CD4-positive, alpha-beta T cell treated with Interleukin-17A for 4 hours (primary cell): Measurements from ENCODE around the gene PBX3.

Experiments
- DNase-seq: peaks from one replicate; pipeline ENCODE4 v3.0.0-alpha.2; 2020; ENCODE audit warnings: mixed read lengths

Gene PBX3

DNA sequence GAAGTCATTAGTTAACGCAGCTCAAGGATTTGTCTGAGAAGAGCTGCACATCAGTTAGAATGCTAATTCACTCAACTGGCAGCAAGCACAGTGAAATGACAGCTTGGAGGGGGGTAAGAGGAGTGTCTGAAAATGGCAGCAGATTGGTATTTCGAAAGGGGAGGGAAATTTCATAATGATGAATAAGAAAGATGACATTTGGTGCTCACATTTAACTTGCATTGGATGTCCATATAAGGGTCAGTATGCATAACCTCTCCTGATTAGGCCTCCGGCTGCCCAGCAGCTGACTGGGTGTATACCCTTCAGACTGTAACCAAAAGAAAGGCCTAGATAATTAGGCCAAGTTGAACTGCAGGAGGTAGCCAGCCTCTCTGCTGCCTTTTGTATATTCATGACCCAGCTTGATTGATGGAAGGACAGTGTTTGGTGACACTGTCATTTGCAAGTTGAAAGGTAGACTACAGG lies 131.0 kb downstream of the PBX3 start:
- no peak for DNase-seq

DNA sequence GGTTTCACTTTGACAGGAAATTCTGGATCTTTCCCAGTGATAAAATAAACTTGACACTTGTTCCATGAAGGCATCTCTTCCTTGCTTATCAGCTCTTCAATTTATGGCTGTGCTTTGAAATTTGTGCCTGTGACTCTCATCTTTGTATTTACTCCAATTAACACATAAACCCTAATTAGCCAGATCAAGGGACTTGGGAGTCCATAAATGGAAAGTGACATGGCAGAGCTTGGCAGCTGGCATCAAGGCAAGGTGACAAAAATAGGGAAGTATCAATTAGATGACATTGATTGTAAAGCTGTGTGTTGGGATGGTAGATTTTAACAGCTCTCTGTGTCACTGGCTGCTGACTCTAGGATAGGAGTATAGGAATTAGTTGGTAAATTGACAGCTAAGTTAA lies 133.9 kb downstream of the PBX3 start:
- no peak for DNase-seq

DNA sequence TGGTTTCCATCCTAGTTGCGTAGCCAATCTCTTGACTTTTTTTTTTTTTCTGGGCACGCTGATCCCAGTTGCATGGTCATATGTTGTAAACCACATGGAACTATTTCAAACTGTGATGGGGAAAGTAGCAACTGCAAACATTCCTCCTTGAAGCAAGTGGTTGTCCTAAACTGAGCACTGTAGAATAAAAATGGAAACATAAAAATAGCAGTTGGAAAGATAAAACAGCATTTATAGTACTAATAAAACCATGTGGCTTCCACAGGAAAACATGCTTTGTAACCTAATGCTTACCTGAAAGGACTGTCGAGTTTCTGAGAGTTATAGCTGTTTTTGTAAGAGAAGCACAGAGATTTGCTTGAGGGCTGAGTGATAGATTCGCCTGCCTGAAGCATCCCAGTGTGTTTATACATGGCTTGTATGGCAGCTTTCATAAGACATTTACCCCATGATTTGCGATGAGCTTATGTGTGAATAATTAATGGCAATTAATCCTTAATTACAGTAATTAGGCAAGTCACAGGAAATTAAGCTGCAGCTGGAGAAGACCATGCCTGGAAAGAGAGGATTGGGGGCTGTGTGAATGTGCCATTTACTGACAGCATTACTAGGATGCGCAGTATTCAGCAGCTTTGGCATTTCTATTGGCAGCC lies 136.5 kb downstream of the PBX3 start:
- no peak for DNase-seq

DNA sequence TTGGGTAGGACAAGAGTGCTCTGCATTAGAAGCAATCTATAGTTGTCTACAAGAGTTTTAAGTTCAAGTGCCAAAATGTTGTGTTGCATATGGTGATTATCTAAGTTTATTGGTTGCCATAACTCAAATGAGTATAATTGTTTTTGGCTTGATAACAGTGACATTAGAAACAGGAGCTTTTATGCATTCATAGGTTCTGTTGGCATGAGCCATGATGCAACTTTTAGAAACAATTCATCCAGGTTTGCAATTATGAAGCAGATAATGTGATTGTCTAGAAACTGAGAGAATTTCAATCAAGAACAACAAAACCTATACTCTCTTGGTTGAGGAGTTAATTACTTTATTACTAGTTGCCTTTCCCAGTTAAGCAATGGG lies 137.0 kb downstream of the PBX3 start:
- DNase-seq, result no peak

DNA sequence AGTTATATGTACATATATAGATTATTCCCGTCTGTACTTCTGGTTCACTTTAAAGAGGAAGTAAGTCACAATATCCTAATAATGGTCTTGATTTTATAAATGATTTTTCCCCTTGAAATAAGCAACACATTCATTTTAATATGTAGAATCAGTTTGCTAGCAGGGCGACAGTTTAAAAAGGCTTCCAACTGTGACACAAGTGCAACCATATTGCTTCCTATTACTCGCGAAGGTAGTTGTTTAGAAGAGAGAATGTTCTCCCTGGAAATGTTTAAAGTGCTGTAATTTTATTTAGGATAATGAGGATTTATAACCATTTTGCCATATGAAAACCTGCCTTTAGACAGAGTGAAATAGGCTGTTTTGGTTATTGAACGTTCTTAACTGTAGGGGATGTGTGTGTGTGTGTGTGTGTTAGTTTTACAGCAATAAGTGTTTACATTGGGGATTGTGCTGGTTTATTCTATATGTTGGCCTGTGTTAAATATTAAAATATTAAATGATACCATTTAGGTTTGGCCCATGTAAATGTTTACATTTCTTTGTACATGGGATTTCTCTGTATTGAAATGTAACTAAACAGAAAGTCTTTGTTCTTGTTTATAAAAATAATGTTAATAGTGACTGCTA lies 138.3 kb downstream of the PBX3 start:
- no peak for DNase-seq

DNA sequence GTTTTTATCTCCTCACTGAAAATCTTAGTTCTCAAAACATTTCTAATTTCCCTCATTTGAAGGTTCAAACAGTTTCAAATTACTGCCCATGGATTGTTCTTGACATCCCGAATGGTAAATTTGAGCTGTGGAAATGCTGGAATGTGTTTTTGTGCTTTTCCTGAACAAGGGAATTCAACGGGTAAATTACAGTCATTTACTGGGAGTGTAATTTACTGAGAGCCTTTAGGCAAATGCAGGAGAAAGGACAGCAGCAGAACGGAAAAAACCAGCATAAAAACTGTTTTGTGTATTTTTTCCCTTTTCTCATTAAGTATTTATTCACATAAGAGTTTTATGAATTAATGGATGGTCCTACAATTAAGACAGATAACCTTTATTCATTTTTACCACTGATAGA lies 139.2 kb downstream of the PBX3 start:
- no peak for DNase-seq

DNA sequence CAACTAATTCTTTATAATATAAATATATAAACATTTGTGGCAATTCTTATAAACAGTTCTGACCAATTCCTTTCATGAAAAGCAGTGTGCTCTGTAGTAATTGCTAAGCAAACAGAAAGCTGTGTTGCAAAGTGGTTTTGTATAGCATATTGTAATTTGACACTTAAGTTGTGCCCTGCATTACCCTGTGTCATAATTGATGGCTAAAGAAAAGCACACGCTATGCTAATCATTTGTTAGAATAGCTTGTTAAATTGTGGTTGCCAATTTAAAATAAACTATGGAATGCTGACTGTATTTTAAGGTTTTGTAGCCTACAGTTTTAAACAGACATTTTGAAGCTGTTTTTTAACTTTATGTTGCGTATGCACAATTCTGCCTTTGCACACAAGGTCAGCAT lies 140.0 kb downstream of the PBX3 start:
- DNase-seq, result no peak

DNA sequence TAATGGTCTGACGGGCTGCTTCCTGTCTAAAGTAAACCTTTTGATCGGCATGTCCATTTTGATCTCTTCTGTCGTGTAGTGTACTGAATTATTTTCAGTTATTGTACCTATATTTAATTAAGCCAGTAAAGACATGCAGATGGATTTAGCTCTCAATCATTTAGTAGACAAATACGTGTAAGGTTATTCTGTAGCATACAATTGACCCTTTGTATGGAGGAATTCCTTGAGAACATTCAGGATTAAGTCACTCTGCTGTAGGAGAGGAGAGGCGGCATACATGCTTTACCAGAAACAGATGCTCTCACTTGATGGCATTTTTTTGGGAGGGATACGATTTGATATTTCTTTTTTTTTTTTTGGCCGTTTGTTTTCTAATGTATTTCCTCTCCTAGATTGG lies 141.0 kb downstream of the PBX3 start:
- DNase-seq, result no peak

DNA sequence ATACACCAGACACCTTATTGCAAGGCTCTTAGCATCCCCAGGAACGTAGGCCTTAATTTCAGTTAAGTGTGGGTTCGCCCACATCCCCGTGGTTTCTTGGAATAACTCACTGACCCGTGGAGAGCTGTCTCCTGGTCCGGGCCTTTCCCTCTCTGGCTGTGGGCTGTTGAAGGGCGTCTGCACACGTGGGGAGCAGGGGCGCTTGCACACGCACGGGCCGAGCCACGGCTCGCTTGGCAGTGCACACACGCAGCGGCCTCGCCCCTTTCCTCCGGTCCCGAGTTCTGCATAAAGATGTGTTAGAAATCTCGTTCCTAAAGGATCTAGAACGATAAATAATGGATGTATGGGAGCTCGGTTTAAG lies 141.9 kb downstream of the PBX3 start:
- DNase-seq, result peak; percentile 18

DNA sequence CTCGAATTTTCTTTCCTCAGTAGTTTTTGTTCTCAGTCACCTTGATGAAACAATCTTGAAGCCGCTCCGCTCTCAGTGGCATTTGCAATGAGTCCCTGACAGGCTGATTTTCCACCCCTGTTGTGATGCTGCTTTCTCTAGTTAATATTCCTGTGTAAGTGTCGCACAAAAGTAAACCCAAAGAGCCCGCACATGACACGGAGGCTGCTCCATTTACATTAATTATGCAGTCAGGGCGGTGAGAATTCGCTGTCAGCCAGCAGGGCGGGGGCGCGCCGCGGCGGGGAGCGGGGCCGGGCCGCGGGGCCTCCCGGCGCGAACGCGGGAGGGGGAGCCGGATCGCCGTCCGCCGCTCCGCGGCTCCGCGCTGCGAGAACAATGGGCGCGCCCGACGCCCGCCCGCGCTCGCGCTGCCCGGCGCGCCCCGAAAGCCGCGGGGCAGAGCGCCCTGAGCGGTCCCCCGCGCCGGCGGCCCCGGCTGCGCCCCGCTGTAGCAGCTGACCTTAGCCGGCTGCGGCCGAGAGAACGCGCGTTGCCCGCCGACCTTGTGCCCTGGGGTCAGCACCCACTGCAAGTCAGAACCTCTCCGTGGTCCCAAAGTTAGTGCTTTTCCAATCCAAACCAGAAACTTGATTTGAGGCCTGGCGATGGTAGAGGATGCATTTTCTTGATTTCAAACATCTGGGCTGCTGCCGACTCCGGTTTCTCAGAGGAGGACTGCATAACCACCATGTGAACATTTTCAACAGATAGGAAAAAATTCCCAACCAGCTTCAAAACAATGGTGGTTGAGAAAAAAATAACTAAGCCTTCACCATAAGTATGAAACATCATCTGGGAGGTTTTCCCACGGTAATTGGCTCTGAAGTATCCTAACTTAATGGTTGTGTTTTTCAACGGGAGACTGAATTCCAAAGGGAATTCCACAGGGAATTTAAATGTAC lies 142.6 kb downstream of the PBX3 start:
- peak; percentile 45 for DNase-seq

DNA sequence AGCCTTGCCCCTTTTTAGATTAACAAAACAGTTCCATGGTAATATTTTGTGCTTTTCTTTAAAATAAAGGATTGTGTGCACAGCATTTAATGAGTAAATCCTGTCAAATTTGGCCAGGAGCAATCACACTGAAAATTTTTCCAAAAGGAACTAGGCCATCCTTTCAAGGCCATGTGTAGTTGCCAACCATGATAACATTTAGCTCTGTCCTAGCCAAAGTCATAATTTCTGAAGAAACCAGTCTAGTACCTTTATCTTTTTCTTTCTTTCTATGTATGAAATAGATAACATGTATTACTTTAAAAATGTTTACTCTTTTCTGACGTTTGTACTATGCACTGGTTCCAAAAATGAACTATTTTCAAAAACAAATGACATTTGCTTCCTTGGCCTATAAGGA lies 143.7 kb downstream of the PBX3 start:
- no peak for DNase-seq

DNA sequence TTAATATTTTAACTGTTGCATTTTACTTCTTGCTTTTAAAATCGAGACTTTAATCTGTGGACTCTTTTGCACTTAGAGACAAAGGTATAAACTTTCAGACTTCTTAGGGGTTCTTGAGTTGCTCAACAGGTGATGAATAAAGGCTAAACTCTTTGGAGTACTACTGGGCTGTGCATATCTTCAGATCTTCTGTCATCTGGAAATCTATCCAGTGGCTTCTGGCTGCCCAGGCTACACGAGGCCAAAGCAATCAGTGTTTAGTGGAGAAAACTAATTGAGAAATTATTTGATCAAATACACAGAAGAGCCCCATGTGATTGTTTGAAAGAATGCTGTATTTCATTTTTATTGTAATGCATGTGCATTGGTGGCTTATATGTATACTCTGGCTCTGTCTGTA lies 146.1 kb downstream of the PBX3 start:
- DNase-seq, result no peak

DNA sequence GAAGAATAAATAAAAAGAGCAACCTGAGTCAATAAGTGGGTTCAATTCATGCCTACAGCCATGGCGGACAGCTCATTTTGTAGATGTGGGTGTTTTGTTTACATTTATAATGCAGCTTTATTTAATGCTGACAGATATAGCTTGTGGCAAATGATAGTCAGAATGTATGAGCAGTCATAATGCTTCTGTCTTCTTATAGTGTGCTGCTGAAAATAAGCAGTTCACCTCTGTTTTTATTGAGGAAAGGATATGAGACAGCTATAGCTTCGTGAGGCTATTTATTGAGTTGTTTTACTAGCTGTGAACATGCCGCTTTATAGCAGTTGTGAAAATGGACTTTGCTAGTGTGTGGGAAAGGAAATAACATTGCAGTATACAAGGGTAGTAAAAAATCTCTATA lies 147.4 kb downstream of the PBX3 start:
- DNase-seq, result no peak

DNA sequence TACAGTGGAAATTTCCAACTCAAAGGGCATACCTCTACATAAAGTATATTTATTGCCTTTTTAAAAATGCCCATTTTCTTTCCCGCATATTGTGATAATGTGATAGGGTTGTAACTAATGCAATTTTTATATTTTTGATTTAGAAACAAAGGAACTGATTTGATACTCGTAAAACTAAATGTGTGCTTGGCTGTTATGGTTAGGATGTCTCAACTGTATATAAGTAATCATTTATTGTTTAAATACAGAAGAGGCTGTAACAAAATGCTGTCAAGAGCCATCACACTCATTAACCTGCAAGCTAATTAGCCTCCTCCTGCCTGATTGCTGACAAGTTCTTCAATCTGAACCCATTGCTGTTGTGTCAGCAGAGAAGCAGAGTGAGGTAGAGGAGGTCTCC lies 149.2 kb downstream of the PBX3 start:
- no peak for DNase-seq

DNA sequence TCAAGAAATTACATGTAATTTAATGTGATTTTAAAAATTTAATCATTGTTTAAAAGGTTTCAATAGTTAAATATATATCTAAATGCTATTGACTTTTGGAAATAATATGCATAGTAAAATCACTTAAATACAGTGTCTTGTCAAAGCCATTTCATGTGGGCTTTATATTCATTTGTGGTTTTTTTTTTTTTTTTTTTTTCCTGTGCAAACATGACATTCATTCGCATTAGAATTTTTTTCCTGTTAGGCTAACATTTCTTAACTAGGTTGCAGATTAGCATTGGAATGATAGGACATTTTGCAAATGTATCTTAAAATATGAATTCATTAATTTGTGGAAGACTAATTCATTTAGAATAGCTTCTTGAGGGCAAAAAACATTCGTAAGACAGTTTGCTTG lies 149.8 kb downstream of the PBX3 start:
- no peak for DNase-seq

DNA sequence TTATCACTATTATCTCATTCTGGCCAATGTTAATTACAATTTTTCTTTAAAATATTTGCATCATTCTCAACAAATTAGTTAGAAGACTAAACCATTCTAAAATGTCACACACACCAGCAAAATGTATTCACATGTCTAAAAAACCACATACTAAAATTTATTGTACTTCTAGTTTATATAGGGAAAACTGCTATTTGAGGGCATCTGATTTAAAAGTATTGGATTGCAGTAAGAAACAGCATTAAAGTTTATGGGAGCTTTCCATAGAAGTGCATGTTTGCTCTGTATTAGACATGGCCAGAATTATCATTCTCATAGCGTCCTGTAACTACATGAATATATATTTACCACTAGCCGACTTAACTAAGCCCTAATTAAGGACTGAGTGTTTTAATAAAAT lies 150.3 kb downstream of the PBX3 start:
- no peak for DNase-seq

DNA sequence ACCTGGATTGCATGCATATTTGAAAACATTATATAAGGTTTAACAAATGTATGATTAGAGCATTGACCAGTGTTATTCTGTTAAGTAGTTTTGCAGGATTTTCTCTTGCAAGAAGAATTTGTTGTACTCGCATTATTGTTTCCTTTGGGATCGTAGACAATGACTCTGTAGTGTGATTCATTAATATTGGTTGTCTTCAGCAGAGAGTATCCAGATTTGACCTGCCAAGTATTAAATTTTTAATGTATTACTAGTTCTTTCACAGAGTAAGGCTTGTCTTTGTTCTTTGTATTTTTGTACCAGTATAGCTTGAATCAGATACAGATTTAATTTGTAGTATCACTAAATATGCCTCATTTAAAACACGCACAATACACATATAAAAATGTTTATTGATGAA lies 155.0 kb downstream of the PBX3 start:
- DNase-seq, result no peak

DNA sequence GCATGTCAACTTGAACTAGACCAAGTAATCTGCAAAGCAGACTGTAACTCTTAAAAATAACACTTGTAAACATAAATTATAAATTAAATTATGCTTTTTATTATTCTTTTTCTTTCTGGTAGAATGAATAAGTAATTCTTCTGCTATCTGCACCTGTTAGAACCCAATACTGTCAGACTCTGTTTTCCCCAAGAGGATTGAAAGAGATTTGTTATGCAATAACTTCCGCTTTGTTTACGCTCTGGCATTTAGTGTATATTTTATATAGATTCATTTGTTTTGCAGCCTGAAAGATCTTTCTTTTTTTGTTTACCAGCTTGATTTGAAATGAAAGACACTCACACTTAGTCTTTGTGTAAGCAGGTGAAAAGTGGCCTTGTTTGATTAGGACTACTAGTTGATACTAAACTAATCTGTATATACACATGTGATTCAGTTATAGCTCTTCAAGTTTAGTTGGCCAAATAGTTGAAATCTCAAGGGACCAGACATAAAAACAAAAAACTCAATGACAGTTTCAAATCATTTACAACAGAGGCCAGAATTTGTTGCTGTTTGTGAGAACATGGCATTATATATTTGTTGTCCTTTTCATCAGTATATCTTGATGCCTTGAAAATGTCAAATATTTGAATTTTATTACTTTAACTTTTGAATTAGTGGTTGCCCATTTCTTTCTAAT lies 155.8 kb downstream of the PBX3 start:
- DNase-seq, result no peak

DNA sequence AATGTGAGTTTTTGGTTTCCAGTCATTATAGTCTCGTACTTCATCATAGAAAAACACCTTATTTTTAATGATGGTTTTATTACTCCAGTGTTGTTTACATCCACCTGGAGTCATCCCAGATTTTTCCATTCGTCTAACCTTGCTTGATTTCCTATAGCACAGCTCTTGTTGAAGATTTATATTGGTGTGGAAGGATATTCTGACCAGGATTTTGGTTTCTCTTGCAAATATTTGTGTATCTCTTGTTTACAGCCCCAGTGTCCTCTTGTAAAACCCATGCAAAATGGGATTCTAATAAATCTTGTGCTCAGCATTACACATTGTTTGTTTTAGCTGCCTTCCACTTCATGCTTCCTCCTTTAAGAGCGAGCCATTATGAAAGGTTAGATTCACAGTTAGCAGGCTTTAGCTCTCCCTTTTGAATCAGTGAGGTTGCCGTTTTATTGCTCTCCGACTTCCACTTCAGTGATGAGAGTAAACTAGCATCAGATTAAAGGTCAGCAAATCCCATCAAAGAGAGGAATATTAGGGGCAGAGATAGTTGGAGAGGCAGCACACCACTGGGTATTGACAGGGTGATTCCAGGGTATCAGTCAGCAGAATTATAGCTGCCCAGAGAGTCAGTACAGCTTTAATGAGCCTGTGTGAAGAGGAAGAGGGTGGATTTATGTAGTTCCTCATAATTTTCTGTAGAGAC lies 157.1 kb downstream of the PBX3 start:
- DNase-seq, result no peak

DNA sequence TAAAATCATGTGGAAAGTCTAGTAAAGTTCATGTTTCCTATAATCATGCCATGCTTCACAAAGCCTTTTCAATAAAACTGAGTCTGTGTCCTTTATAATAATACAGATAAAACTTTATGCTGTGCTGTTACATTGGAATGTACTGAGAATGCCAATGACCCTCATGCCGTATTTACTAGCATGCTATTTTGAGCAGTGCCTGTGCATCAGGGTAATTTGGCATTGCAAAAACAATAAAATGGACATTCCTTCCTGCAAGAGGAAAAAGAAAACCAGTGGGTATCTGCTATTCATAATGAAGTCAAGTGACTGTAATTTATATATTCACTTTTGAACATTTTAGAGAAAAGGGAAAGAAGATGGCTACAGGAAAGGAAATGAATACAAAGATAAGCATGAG lies 159.0 kb downstream of the PBX3 start:
- DNase-seq, result no peak

DNA sequence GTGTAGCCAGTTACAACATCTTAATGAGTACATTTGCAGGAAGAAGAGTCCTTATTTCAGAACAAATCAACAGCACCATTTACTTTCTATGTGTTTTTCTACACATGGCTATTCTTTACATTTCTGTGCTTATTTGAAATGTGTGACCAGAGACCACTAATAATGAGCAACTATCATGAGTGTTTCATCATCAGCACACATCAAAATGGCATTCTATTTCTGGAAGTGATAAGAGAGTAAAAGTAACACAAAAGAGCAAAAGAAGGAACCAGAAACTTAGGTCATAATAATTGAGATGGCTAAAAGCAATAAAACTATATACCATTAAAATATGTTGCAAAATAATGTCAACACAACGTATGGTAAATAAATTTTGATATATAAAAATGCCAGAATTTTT lies 159.7 kb downstream of the PBX3 start:
- no peak for DNase-seq

DNA sequence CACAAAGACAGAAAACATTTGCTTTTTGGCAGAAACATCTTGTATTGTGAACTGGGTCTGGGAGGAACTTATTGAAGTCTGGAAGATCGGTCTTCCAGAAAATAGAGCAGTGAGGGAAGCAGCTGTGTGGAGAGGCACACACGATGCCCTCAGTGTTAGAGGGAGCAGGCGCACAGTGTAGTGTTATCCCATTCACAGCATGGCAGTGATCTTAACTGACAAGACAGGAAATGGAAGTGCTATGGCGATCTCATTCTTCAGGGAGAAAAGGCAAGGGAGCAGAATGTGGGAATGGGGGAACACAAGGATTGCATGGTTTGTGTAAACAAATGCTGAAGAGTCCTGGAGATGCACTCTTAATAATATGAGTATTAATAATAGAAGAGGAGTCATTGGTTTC lies 161.0 kb downstream of the PBX3 start:
- DNase-seq, result no peak

DNA sequence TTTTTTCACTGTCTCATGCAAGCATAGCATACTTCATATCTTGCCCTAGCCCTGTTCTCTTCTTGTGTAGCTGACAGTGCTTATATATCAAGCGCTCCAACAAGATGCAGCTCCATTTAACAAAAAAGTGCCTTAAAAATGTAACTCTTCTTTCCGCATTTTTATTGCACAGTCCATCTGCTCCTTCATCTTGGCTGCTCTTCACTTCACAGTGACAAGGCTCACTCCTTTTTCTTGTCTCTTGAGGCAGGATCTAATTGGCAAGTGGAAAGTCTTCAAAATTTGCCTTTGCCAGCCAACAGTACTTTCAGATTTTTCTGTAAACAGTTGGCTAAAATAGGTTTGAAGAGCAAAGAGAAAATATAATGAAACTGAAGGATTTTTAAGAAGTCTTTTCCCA lies 161.8 kb downstream of the PBX3 start:
- DNase-seq, result no peak
